ENCODE data around the gene MNS1. TPM values are rescaled to one million over a fixed set of nuclear protein-coding genes. Genes with fewer than 3 reads are reported as not detected.

MNS1 gene
- total and polyA plus RNA-seq, 5 donors from 2014 or later = not detected

DNA sequence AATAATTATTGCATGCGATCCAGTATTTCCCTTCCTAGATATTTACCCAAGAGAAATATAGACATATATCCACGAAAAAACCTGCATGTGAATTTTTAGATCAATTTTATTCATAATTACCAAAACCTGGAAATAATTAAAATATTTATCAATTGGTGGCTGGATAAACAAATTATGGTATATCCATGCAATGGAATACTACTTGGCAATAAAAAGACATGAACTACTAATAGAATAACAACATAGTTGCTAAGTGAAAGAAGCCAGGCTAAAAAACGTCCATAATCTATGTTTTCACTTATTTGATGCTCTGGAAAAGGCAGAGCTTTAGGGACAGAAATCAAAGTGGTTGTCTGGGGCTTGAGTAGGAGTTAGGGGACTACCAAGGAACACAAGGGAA is 79.0 kb downstream of the MNS1 start:
- no peak for ATAC-seq (ENCODE audit: low read depth in 2 of 2)
- no peak for DNase-seq
- Mint-ChIP-seq H3K27ac (no peak overlapping the region), H3K9me3 (peaks cover 0 to 5% (median 3%) of the 10 kb centered on the region in 7 donors), H3K4me3 (no peak overlapping the region), H3K36me3 (no peaks in the 10 kb centered on the region), H3K27me3 (peaks cover 4% of the 10 kb centered on the region), H3K4me1 (no peaks in the 10 kb centered on the region)
- Histone ChIP-seq H3K27ac (ENCODE audit: insufficient read depth, low read length, poor library complexity, severe bottlenecking) (no peak overlapping the region), H3K4me3 (ENCODE audit: low read depth, low read length) (no peak overlapping the region), H3K9me3 (ENCODE audit: control insufficient read depth in 2 of 2, low read length in 2 of 2) (no peaks in the 10 kb centered on the region), H3K4me1 (ENCODE audit: control insufficient read depth, insufficient read depth, low read length, poor library complexity, severe bottlenecking) (no peaks in the 10 kb centered on the region), H3K27me3 (ENCODE audit: control insufficient read depth, insufficient read depth, low read length) (no peaks in the 10 kb centered on the region), H3K36me3 (ENCODE audit: control insufficient read depth, insufficient read depth, low read length) (no peaks in the 10 kb centered on the region)

DNA sequence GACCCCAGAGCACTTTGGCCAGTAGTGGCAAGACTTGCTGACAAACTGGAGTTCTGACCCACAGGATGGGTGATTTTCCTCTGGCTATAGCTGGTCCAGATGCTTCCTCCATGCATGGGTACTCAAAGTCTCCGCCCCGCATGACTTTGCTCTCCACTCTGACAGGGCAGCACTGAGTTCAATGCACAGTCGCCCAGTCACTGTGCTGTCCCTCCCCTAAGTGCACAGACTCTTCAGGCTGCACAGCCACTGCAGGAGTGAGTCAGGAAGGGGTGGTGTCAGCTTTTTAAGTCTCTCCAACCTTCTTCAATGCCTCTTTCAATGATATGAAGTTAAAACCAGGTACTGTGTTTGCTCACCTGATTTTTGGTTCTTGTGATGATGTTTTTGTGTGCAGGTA is 81.9 kb downstream of the MNS1 start:
- no peaks in the 10 kb centered on the region for H3K36me3 Mint-ChIP-seq
- H3K9me3 Mint-ChIP-seq = peaks cover 3 to 24% (median 10%) of the 10 kb centered on the region in 7 donors
- no peak overlapping the region for H3K27ac ChIP-seq (ENCODE audit: insufficient read depth, low read length, poor library complexity, severe bottlenecking)
- H3K9me3 ChIP-seq (ENCODE audit: control insufficient read depth in 2 of 2, low read length in 2 of 2) = peaks cover 0 to 5% of the 10 kb centered on the region in 2 experiments
- ATAC-seq (ENCODE audit: low read depth in 2 of 2) (no peak), DNase-seq (no peak)
- H3K4me1 Mint-ChIP-seq = no peaks in the 10 kb centered on the region
- no peak overlapping the region for H3K4me3 ChIP-seq (ENCODE audit: low read depth, low read length)
- no peak overlapping the region for H3K4me3 Mint-ChIP-seq
- no peaks in the 10 kb centered on the region for H3K27me3 ChIP-seq (ENCODE audit: control insufficient read depth, insufficient read depth, low read length)
- peaks cover 4% of the 10 kb centered on the region for H3K27me3 Mint-ChIP-seq
- no peaks in the 10 kb centered on the region for H3K36me3 ChIP-seq (ENCODE audit: control insufficient read depth, insufficient read depth, low read length)
- H3K4me1 ChIP-seq (ENCODE audit: control insufficient read depth, insufficient read depth, low read length, poor library complexity, severe bottlenecking) = no peaks in the 10 kb centered on the region
- H3K27ac Mint-ChIP-seq = no peak overlapping the region

Other genes with a start within 250 kb of the MNS1 start
- 41.2 TPM for gene RFX7, start 221.3 kb downstream of the MNS1 start, total RNA-seq
- gene RFX7, start 221.3 kb downstream of the MNS1 start, polyA plus RNA-seq = 1 to 10 TPM; 4.2 to 5.6 (median 5.0) TPM
- 1.2 TPM for gene TEX9, start 99.7 kb downstream of the MNS1 start, total RNA-seq
- under 1 TPM in 3 of 4 donors, not detected in 1; 0.53 to 0.92 (median 0.87) TPM for gene TEX9, start 99.7 kb downstream of the MNS1 start, polyA plus RNA-seq

Data from CD4-positive, CD25-positive, alpha-beta regulatory T cell (primary cell).